Inflammatory macrophage treated with lipopolysaccharide for 4 hours (primary cell): ENCODE data around the gene PDE4D.
A peak's percentile ranks its signal among the peaks of the same experiment; 100 is the strongest.

Experiments used
- DNase-seq: peaks from one replicate; pipeline ENCODE4 v3.0.0-alpha.2; 2020

Gene PDE4D

GRCh38 chr5:59188419-59189225 is 704.9 kb downstream of the PDE4D start:
- peak; percentile 69 for DNase-seq

- no peak for DNase-seq
These were observed 705.7 kb downstream of the PDE4D start for GRCh38 chr5:59187857-59188256.

GRCh38 chr5:59186623-59187022 is 706.9 kb downstream of the PDE4D start:
- no peak for DNase-seq

DNA sequence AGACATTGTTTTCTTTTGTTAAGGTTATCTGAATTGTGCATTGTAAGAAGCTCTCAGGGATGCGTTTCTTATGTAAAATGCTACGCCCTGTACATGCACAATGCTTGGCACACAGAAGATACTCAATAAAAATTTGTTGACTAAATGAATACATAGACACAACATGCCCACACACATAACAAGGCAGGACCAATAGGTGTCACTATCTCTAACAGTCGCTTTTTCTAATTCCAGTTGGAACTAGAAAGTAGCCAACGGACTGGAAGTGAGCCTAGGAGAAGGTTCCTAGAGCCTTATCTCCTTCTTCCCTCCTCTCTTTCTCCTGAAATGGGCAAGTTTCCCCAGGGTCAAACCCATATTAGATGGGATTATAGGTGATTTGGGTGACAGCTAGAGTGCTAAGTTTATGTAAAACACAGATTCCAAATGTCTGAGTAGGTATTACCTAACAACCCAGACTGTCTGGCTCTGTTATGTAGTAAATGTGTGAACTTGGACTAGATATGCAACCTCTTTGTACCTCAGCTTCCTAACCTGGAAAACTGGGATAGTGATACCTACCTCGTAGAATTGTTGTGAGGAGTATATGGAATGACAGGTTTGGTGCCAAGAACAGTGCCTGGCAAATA is 707.7 kb downstream of the PDE4D start:
- no peak for DNase-seq

DNA sequence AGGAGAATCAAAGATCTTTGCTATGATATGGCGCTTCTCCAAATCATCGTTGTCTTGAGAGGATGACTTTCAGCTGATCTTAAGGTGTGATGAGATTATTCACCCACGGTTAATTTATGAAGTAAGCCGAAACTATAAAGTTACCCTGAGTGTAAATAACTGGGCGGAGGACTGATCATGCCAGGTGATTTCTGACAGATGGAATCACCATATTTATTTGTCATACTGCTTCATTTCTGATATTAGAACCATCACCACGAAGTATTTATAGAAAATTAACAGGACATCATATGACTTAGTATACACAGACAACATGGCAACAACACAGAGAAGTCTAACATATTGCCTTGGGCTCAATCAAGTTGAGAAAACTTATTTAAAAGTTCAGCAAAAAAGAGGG is 708.8 kb downstream of the PDE4D start:
- DNase-seq: no peak

- no peak for DNase-seq
These were observed 710.8 kb downstream of the PDE4D start for GRCh38 chr5:59182760-59183159.

DNA sequence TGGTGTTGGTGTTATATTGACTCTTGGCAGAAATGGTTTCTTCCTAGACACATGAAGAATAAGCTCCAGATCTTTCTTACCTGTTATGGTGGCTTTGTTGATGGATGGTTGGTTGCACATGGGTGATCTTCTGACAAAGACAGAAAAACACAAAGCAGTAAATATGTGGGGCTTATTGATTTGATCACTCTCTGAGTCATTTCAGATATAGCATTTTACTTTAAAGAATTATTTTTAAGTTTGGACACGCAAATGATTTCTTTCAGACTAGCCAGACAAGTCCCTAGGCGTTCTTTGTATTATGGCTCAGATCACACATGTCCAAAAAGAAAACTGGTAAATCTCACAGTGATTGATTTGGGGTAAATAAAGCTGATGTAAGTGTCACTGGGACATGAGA is 713.0 kb downstream of the PDE4D start:
- no peak for DNase-seq

GRCh38 chr5:59179704-59180103 is 713.8 kb downstream of the PDE4D start:
- DNase-seq: no peak

DNA sequence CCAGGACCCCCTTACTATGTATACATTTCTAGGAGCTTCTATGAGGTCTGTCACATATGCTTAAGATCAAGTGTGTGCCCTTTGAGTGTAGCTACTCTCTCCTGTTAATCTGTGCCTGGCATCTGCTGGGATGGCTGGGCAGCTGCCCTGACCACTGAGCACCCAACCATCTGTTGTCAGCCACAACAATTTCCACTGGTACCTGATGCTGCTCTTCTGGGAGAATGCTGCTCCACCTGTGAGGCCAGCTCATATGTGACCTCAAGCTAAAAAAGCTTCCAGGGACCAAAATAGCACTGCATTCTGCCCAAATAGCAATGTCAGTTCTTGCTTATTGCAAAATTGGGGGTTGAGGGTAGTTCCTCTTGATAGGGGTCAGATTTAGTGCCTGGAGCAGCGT is 715.0 kb downstream of the PDE4D start:
- no peak for DNase-seq

DNA sequence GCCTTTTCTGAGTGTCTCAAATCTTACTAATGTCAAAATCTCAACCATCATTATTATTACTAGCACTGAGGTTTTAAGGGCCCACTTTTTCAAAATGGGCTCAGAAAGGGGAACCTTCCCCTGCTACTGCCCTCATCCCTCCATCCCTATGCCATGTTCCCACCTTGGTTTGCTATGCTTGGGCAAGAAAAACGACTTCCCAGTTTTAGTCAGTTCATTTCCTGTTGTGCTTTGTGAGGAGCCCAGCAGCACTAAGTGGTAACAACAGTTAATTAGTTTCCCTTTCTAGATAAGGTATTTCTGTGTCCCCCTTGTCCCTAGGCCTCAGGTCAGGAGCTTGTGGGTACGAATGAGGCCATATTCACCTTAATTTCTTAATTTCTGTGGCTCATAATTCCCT is 715.5 kb downstream of the PDE4D start:
- DNase-seq: no peak

DNA sequence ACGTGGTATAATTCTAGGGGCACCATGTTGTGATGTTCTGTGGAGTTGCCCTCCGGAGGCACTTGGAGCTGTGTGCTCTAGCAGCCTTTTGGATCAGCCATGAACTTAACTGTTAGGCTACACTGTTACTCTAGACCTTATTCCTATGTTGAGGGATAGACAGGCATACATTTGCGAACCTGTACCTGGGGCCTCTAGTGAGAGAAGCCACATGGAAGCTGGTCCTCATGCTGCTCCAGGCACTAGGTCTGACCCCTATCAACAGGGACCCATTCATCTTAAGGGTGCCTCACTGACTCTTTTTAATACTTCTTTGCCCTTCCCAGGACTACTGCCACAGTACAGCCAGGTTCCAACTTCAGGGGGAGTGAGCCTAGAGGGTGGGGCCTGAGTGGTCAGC is 715.9 kb downstream of the PDE4D start:
- DNase-seq: no peak

GRCh38 chr5:59174248-59174844 is 719.2 kb downstream of the PDE4D start:
- DNase-seq: peak; percentile 10

- DNase-seq: peak; percentile 4
These were observed 719.9 kb downstream of the PDE4D start for GRCh38 chr5:59173578-59173977.

GRCh38 chr5:59171131-59171530 is 722.4 kb downstream of the PDE4D start:
- DNase-seq: no peak

DNA sequence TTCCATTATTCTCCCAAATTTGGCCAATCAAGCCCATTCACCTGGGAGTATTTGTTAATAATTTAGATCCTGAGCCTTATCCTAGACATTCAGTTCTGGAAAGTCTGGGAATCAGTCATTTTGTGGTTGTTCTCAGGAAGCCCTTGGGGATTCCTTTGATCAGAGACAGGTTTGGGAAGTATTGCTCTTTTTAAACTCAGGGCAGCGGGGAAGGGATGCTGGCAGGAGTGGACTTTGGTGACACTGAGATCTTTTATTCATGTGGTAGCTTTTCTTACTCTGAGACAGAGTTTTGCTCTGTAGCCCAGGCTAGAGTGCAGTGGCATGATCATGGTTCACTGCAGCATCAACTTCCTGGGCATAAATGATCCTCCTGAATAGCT is 723.8 kb downstream of the PDE4D start:
- DNase-seq: no peak

DNA sequence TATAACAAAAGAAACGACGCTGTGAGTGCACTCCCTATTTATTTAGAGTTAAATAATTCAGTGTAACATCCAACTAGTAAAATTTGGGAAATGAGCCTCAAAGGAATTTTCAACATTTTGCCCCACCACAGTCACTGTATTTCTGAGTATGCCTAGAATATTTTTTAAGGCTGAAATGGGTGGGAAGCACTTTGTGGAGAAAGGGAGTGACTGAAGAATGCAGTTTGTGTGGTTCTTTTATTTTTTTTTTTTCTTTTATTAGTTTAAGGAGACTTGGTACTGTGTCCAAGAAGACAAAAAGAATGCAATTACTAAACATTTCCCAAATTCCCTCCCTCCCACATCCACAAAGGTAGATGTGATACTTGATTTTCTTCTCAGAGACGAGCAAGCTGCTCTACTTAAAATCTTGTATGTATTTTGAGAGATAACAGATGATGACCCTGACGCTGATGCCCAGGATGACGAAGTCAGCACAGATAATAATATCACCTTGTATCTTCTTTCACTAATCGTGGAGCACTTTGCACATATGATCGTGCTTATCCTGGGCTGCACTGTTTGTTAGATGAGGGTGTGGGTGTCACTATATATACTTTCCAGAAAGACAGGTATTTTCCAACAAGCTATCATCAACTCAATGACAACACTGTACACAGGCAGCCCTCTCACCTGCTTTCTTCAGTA is 724.3 kb downstream of the PDE4D start:
- no peak for DNase-seq

- DNase-seq: no peak
These were observed 725.5 kb downstream of the PDE4D start for GRCh38 chr5:59168067-59168466.

DNA sequence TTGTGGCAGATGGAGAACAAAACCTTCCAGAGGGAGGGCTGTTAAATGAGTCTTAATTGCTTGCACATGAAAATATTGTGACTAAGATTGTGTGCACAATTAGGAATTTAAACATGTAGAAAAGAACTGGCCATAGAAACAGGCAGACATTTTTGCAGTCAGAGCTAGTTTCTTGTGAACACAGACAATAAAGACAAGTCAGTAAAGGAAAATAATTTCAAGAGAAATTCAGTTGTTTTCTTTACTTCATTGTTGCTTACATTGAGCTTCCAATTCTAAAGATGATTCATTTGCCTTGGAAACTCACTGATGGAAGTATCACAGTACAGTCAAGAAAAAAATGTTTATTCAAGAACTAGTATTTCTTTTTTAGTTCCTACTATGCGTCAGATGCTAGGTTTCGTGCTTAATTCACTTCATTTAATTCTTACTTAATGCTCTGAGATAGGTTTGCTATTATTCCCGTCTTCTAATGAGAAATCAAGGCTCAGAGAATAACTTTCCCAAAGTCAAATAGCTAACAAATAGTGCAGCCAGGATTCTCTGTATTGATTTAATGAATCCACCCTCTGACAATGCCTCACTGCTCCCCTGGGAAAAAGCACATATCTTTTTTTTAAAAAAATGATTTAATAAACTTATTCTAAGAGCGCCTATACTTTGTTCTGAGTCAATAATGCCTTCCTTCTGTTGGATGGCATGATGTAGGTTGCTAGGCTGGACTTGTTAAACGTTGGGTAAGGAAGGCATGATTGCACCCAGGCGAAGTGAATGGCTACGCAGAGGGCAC is 729.3 kb downstream of the PDE4D start:
- DNase-seq: no peak

GRCh38 chr5:59161221-59162105 is 732.1 kb downstream of the PDE4D start:
- no peak for DNase-seq

DNA sequence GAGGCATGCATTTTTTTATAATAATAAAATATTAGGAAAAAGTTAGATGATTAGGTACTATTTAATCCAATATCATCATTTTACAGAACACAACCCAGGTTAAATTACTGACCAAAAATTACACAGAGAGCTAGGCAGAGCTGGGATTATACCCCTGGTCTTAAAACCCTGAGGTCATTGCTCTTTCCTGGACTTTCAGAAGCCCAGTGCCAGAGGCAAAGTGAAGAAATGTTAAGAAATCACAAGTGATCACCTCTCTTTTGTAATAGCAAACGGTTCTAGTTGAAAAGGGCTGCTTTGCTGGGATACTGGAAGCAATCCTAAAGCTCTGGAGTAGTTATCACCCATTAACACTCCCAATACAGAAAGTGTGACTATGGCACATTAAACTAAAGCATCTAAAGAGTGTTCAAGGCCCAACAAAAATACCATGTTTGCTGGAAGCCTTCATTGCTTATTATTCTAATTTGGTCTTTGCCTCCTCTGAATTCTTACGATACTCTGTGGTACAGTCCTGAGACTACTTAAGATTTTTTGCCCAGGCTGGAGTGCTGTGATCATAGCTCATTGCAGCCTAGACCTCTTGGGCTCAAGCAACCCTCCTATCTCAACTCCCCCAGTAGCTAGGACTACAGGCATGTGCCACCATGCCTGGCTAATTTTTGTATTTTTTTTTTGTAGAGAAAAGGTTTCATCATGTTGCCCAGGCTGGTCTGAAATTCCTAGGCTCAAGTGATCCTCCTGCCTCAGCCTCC is 734.7 kb downstream of the PDE4D start:
- no peak for DNase-seq

DNA sequence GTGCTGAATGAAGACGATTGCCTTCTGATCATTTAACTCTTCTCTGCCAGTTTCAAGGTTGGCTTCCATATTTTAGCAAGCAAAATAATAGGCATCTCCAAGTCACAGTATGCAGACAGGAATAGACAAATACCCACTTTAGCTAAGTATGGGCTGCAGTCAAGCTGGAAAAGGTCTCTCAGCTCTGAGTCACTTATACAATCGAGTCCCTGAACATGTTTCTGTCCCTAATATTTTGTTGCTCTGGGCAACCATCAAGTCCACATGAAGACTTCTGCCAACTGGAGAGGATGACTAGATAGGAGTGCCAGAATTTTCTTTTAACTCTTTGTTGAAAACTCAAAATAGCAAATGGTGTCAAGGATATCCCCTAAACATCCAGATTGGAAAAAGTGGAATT is 735.4 kb downstream of the PDE4D start:
- no peak for DNase-seq
